NCI-H446 treated with DMSO at 0.1 percent for 48 hours (cell line): ENCODE results near the gene PLCD3.

Source experiments
- DNase-seq: peaks from one replicate; lab custom pipeline; 2025; lab: John Stamatoyannopoulos, UW

PLCD3 gene

GRCh38 chr17:45067637-45068036, 64.7 kb downstream of the PLCD3 start:
- DNase-seq, result no peak

GRCh38 chr17:45063198-45063597, 69.1 kb downstream of the PLCD3 start:
- DNase-seq, result no peak

- DNase-seq, result no peak
Observed at GRCh38 chr17:45061606-45062205, 70.6 kb downstream of the PLCD3 start.

GRCh38 chr17:45060797-45061605, 71.3 kb downstream of the PLCD3 start, which contains the start of gene NMT1:
Gene NMT1 (plus strand): TSS chr17:45061317. CDS start chr17:45061330, 13 bp downstream.
- DNase-seq, result peak; percentile 99

GRCh38 chr17:45060382-45060796, 71.9 kb downstream of the PLCD3 start:
- DNase-seq, result no peak
